H1 (cell line): ENCODE data around the gene EMC10. TPM values are rescaled to one million over a fixed set of nuclear protein-coding genes. Genes with fewer than 3 reads are reported as not detected.
A peak's percentile ranks its signal among the peaks of the same experiment; 100 is the strongest.

Source experiments
- CTCF ChIA-PET: fragments of 300-600 bp; sonication (Branson Sonifier 250); formaldehyde crosslinking; loops from one replicate; lab custom pipeline; 2021; ENCODE audit not compliant: partially characterized antibody; lab: Charles Lee
- POLR2A ChIA-PET: fragments of 300-600 bp; sonication (Branson Sonifier 250); formaldehyde crosslinking; loops from one replicate; lab custom pipeline; 2021; ENCODE audit warnings: inconsistent platforms; ENCODE audit not compliant: partially characterized antibody; lab: Charles Lee
- DNase-seq, 2 experiments: peaks; one replicate each; pipeline versions ENCODE4 v3.0.0 to v3.0.0-alpha.2; 2010 to 2022; ENCODE audit warnings: low spot score in 2 of 2, low read depth in 1 of 2, mixed read lengths in 1 of 2
- FAIRE-seq: peaks from 2 replicates; lab custom pipeline; 2011; peaks lifted over from hg19 to GRCh38; lab: Jason Lieb, UNC
- H2AFZ ChIP-seq: 2 replicates; pipeline ENCODE4 v1.8.1; 2012; ENCODE audit warnings: low read length, inconsistent platforms
- H2AK5ac ChIP-seq: 2 replicates; pipeline ENCODE4 v1.6.1; 2013; ENCODE audit warnings: low read depth, low read length
- H2BK120ac ChIP-seq: replicated peaks from 2 replicates; pipeline ENCODE3; 2013; ENCODE audit warnings: low read depth, low read length, inconsistent platforms
- H2BK12ac ChIP-seq: 2 replicates; pipeline ENCODE4 v1.6.1; 2013; ENCODE audit warnings: low read depth, low read length
- H2BK15ac ChIP-seq: 2 replicates; pipeline ENCODE4 v1.6.1; 2013; ENCODE audit warnings: low read length
- H2BK20ac ChIP-seq: 2 replicates; pipeline ENCODE4 v1.6.1; 2013; ENCODE audit warnings: low read length
- H2BK5ac ChIP-seq: 2 replicates; pipeline ENCODE4 v1.6.1; 2013; ENCODE audit warnings: low read depth, low read length
- H3K14ac ChIP-seq: 2 replicates; pipeline ENCODE4 v1.6.1; 2013; ENCODE audit warnings: inconsistent platforms; ENCODE audit not compliant: insufficient read length
- H3K18ac ChIP-seq: 2 replicates; pipeline ENCODE4 v1.6.1; 2013; ENCODE audit warnings: low read length; ENCODE audit errors: extremely low read depth
- H3K23ac ChIP-seq: 2 replicates; pipeline ENCODE4 v1.6.1; 2013; ENCODE audit warnings: inconsistent platforms; ENCODE audit not compliant: insufficient read length
- H3K23me2 ChIP-seq: 2 replicates; pipeline ENCODE4 v1.6.1; 2013; ENCODE audit warnings: low read depth, low read length
- H3K27ac ChIP-seq: 2 replicates; pipeline ENCODE4 v1.6.1; 2011; ENCODE audit warnings: low read depth, low read length, inconsistent platforms
- H3K27me3 ChIP-seq, 4 experiments: replicated peaks in 1 of 4; 1 replicate in 1 of 4; 2 replicates in 3 of 4; pipeline versions ENCODE4 v1.6.1 to v1.8.1; 2011 to 2013; ENCODE audit warnings: low read length in 3 of 4, mild to moderate bottlenecking in 3 of 4, inconsistent platforms in 2 of 4, mixed read lengths in 2 of 4, moderate library complexity in 1 of 4; ENCODE audit not compliant: control insufficient read depth in 3 of 4, insufficient read depth in 3 of 4; ENCODE audit errors: extremely low read depth in 1 of 4
- H3K36me3 ChIP-seq, 4 experiments: 2 replicates each; pipeline versions ENCODE4 v1.6.1 to v1.8.1; 2011 to 2013; ENCODE audit warnings: mild to moderate bottlenecking in 4 of 4, low read length in 3 of 4, moderate library complexity in 2 of 4, control low read depth in 1 of 4, inconsistent platforms in 1 of 4; ENCODE audit not compliant: insufficient read depth in 4 of 4, control insufficient read depth in 2 of 4
- H3K4ac ChIP-seq: replicated peaks from 2 replicates; pipeline ENCODE3; 2013; ENCODE audit warnings: low read length, low read depth, mixed read lengths, inconsistent platforms; ENCODE audit not compliant: insufficient read length
- H3K4me1 ChIP-seq, 4 experiments: replicated peaks in 1 of 4; 1 replicate in 1 of 4; 2 replicates in 3 of 4; pipeline versions ENCODE4 v1.6.1 to v1.8.1; 2011 to 2013; ENCODE audit warnings: low read length in 3 of 4, inconsistent platforms in 2 of 4, mixed read lengths in 1 of 4; ENCODE audit not compliant: insufficient read depth in 4 of 4, control insufficient read depth in 3 of 4
- H3K4me2 ChIP-seq, 2 experiments: 2 replicates each; pipeline versions ENCODE4 v1.6.1 to v1.8.1; 2011 to 2013; ENCODE audit warnings: low read depth in 2 of 2, low read length in 2 of 2, control low read depth in 1 of 2, inconsistent platforms in 1 of 2, mild to moderate bottlenecking in 1 of 2; ENCODE audit not compliant: insufficient read depth in 1 of 2
- H3K4me3 ChIP-seq, 4 experiments: fragments of 200-600, 300-600 bp in 1 of 4; sonication (generic), shearing (Covaris generic), sonication (Bioruptor Twin) in 1 of 4; 2 replicates each; pipeline versions ENCODE4 v1.5.1 to v1.8.1; 2011 to 2016; ENCODE audit warnings: low read length in 4 of 4, low read depth in 3 of 4, control low read depth in 2 of 4, inconsistent platforms in 2 of 4, mild to moderate bottlenecking in 2 of 4, mixed read lengths in 1 of 4, moderate library complexity in 1 of 4; ENCODE audit not compliant: insufficient read depth in 2 of 4; ENCODE audit errors: extremely low read depth in 1 of 4
- H3K56ac ChIP-seq: replicated peaks from 2 replicates; pipeline ENCODE3; 2013; ENCODE audit warnings: low read depth, mild to moderate bottlenecking, mixed read lengths, low read length, inconsistent platforms; ENCODE audit not compliant: insufficient read length
- H3K79me1 ChIP-seq: 2 replicates; pipeline ENCODE4 v1.6.1; 2013; ENCODE audit warnings: low read depth, low read length, control low read depth
- H3K79me2 ChIP-seq, 2 experiments: 2 replicates each; pipeline versions ENCODE4 v1.6.1 to v1.8.1; 2012 to 2013; ENCODE audit warnings: low read length in 2 of 2, mild to moderate bottlenecking in 2 of 2, inconsistent platforms in 1 of 2; ENCODE audit not compliant: insufficient read depth in 2 of 2, control insufficient read depth in 1 of 2
- H3K9ac ChIP-seq, 4 experiments: replicated peaks in 1 of 4; 1 replicate in 1 of 4; 2 replicates in 3 of 4; pipeline versions ENCODE4 v1.6.1 to v1.8.1; 2011 to 2013; ENCODE audit warnings: low read depth in 3 of 4, low read length in 3 of 4, control low read depth in 2 of 4, mild to moderate bottlenecking in 2 of 4, moderate library complexity in 2 of 4, inconsistent platforms in 1 of 4; ENCODE audit errors: extremely low read depth in 1 of 4
- H3K9me3 ChIP-seq, 2 experiments: 2 replicates each; pipeline versions ENCODE4 v1.6.1 to v1.8.1; 2012 to 2013; ENCODE audit warnings: mild to moderate bottlenecking in 2 of 2, moderate library complexity in 2 of 2, control low read depth in 1 of 2, inconsistent platforms in 1 of 2, low read depth in 1 of 2, low read length in 1 of 2, mixed read lengths in 1 of 2; ENCODE audit not compliant: insufficient read depth in 2 of 2
- H4K20me1 ChIP-seq, 2 experiments: replicated peaks in 1 of 2; 2 replicates each; pipeline versions ENCODE3 to v1.8.1; 2011 to 2013; ENCODE audit warnings: inconsistent platforms in 2 of 2, low read length in 2 of 2, mild to moderate bottlenecking in 1 of 2; ENCODE audit not compliant: insufficient read depth in 2 of 2, control insufficient read depth in 1 of 2
- H4K5ac ChIP-seq: 2 replicates; pipeline ENCODE4 v1.6.1; 2013; ENCODE audit warnings: low read length, low read depth, mixed read lengths, inconsistent platforms; ENCODE audit not compliant: insufficient read length
- H4K8ac ChIP-seq: 2 replicates; pipeline ENCODE4 v1.8.0; 2013; ENCODE audit warnings: mild to moderate bottlenecking, moderate library complexity, low read length, inconsistent platforms; ENCODE audit not compliant: insufficient read depth; ENCODE audit errors: extremely low read depth
- H4K91ac ChIP-seq: replicated peaks from 2 replicates; pipeline ENCODE3; 2013; ENCODE audit warnings: low read length, mixed read lengths, inconsistent platforms; ENCODE audit not compliant: insufficient read length
- ASH2L ChIP-seq: fragments of 200-600, 300-600 bp; sonication (generic); IDR thresholded peaks from one replicate; pipeline ENCODE4 v1.7.1; 2017; ENCODE audit warnings: low read length
- BCL11A ChIP-seq, 2 experiments: IDR thresholded peaks; one replicate each; pipeline ENCODE4 v1.6.1; 2011; ENCODE audit warnings: low read depth in 2 of 2, low read length in 2 of 2, mild to moderate bottlenecking in 2 of 2
- JUND ChIP-seq: IDR thresholded peaks from 2 replicates; pipeline ENCODE4 v1.6.1; 2011; ENCODE audit warnings: mild to moderate bottlenecking, improper control_type of control experiment, low read length
- RFX5 ChIP-seq: IDR thresholded peaks from 2 replicates; pipeline ENCODE4 v1.6.1; 2011; ENCODE audit warnings: low read depth, low read length, improper control_type of control experiment, borderline replicate concordance
- WGBS, 2 experiments: shearing (Covaris generic) in 1 of 2; methylation state at CpG; one replicate each; pipeline versions ENCODE4 v1.1.6 to v1.1.7; 2013 to 2015; ENCODE audit warnings: low lambda C conversion rate in 2 of 2, mixed read lengths in 2 of 2, inconsistent platforms in 1 of 2, low coverage in 1 of 2, missing lambda C conversion rate in 1 of 2; ENCODE audit not compliant: insufficient replicate concordance in 2 of 2, insufficient coverage in 1 of 2, insufficient read length in 1 of 2; ENCODE audit errors: extremely low coverage in 1 of 2, missing lambda C conversion rate in 1 of 2; 5-methylcytosine and 5-hydroxymethylcytosine counted together
- polyA plus RNA-seq, 7 experiments: library from polyadenylated mRNA; depleted of rRNA in 3 of 7; stranded (reverse) in 5 of 7; unstranded in 2 of 7; fragments of >200 nt in 5 of 7; fragments of 200-250 nt in 2 of 7; gene quantifications; 1 replicate in 5 of 7; 2 replicates in 1 of 7; 4 replicates in 1 of 7; pipeline versions ENCODE4 v1.2.1 to v1.2.3, GENCODE V29; 2011 to 2013; ENCODE audit warnings: missing spikeins in 2 of 7, mixed read lengths in 2 of 7
- total RNA-seq: library from RNA; stranded (reverse); fragmentation: NEBNext Ultra II Directional; extraction: Animal tissue kit (Norgen Biotek cat#: 25700); gene quantifications from 2 replicates; pipeline ENCODE4 v1.2.1, GENCODE V29; 2021
- TF ChIP-seq, protein P1 (sequence below), 3 experiments: IDR thresholded peaks; 1 replicate in 2 of 3; 2 replicates in 1 of 3; pipeline versions ENCODE4 v1.5.1 to v1.6.1; 2011; ENCODE audit warnings: low read length in 3 of 3, mild to moderate bottlenecking in 3 of 3, inconsistent platforms in 2 of 3, low read depth in 1 of 3, moderate library complexity in 1 of 3; ENCODE audit not compliant: insufficient read depth in 1 of 3; ENCODE audit errors: control extremely low read depth in 1 of 3

EMC10 gene
- total and polyA plus RNA-seq, 2 of the 8 experiments (the other 6 are each of a cell fraction or from before 2014, with no cell fraction given) = 77.6 to 103 TPM

- DNase-seq = peak in 1 of 2 experiments; percentile 74
Observed at GRCh38 chr19:50500060-50500752, 23.9 kb downstream of the EMC10 start.

More at GRCh38 chr19:50500060-50500752, 23.9 kb downstream of the EMC10 start:
- H2BK5ac ChIP-seq = no peak overlapping the region
- no peak overlapping the region for H3K18ac ChIP-seq
- H4K8ac ChIP-seq = no peak overlapping the region; the same call in 1 of the 2 replicates
- H4K5ac ChIP-seq = no peak overlapping the region
- no peaks in the 10 kb centered on the region for H3K79me2 ChIP-seq
- peak overlapping the region in 3 of 4 experiments; percentile 11 to 53 (median 26); a peak in 7 of 8 replicates for H3K4me3 ChIP-seq
- no peaks in the 10 kb centered on the region for H3K79me1 ChIP-seq
- peaks cover 1 to 41% (median 36%) of the 10 kb centered on the region in 4 experiments for H3K27me3 ChIP-seq
- POLR2A ChIA-PET = interaction anchor here (0.6 to 1.7 kb wide), 6 partner anchors 9 to 1354 kb away, joined by 3 to 9 read pairs (median 3); partner anchors contain the start of gene JOSD2
- WGBS, 2 experiments = 6% methylated on average over 19 of the region's 27 CpGs; no CpG with 5 or more reads in 1 of the 2 experiments
- no peak overlapping the region for H3K4ac ChIP-seq
- CTCF ChIA-PET = interaction anchor here (0.7 to 2.4 kb wide), 6 partner anchors 11 to 282 kb away, joined by 3 to 7 read pairs (median 4); partner anchors contain the start of gene JOSD2
- H2BK20ac ChIP-seq = no peak overlapping the region
- H3K9ac ChIP-seq = no peak overlapping the region
- peak overlapping the region; percentile 65 to 66 for H3K4me2 ChIP-seq
- FAIRE-seq = no peak
- no peaks in the 10 kb centered on the region for H3K9me3 ChIP-seq
- no peak overlapping the region for H3K27ac ChIP-seq
- H3K23ac ChIP-seq = no peak overlapping the region
- H3K4me1 ChIP-seq = peaks cover 0 to 9% (median 3%) of the 10 kb centered on the region in 4 experiments; a peak in 5 of 7 replicates
- TF ChIP-seq BCL11A (IDR thresholded peaks at IDR 0.05; ENCODE audit: low read depth in 2 of 2, low read length in 2 of 2) (no peak), JUND (0 out of 2 replicates have a peak, but pooled peaks have one; percentile 41), RFX5 (no peak), ASH2L (peak; percentile 40)
- TF ChIP-seq, protein P1, sequence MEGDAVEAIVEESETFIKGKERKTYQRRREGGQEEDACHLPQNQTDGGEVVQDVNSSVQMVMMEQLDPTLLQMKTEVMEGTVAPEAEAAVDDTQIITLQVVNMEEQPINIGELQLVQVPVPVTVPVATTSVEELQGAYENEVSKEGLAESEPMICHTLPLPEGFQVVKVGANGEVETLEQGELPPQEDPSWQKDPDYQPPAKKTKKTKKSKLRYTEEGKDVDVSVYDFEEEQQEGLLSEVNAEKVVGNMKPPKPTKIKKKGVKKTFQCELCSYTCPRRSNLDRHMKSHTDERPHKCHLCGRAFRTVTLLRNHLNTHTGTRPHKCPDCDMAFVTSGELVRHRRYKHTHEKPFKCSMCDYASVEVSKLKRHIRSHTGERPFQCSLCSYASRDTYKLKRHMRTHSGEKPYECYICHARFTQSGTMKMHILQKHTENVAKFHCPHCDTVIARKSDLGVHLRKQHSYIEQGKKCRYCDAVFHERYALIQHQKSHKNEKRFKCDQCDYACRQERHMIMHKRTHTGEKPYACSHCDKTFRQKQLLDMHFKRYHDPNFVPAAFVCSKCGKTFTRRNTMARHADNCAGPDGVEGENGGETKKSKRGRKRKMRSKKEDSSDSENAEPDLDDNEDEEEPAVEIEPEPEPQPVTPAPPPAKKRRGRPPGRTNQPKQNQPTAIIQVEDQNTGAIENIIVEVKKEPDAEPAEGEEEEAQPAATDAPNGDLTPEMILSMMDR (IDR thresholded peaks at IDR 0.05; ENCODE audit: control extremely low read depth in 1 of 3, insufficient read depth in 1 of 3, low read depth in 1 of 3, low read length in 3 of 3) = peak; percentile 16 to 44 (median 30); a peak in 3 of 4 replicates
- H3K36me3 ChIP-seq = no peaks in the 10 kb centered on the region
- no peak overlapping the region; the same call in 1 of the 2 replicates for H2AFZ ChIP-seq
- H2BK15ac ChIP-seq = no peak overlapping the region
- no peak overlapping the region for H3K56ac ChIP-seq
- 0 out of 2 replicates have a peak overlapping the region, but pooled peaks have one; percentile 50 for H2BK12ac ChIP-seq
- no peak overlapping the region for H2BK120ac ChIP-seq
- H3K23me2 ChIP-seq = peaks cover 3% of the 10 kb centered on the region; the same call in 1 of the 2 replicates
- H4K20me1 ChIP-seq = no peaks in the 10 kb centered on the region
- H4K91ac ChIP-seq = no peak overlapping the region
- H2AK5ac ChIP-seq = no peak overlapping the region
- H3K14ac ChIP-seq = no peak overlapping the region
